Muscle of back (tissue), 11 donors: ENCODE results near the gene MMGT1. TPM values are rescaled to one million over a fixed set of nuclear protein-coding genes. Genes with fewer than 3 reads are reported as not detected.
"Not testable (repeated sequence)": the region's sequence is repeated elsewhere in the genome, so short reads cannot be mapped to it uniquely, and the experiment has no call there.

ENCODE experiments used
- DNase-seq, 3 donors: peaks; one replicate each; pipeline versions ENCODE4 v3.0.0 to v3.0.0-alpha.2; 2013
- polyA plus RNA-seq, 10 donors: library from polyadenylated mRNA; unstranded; fragments of 120-200 nt; gene quantifications; one replicate each; pipeline ENCODE4 v1.2.1, GENCODE V29; 2013; ENCODE audit not compliant: insufficient read length in 10 of 10

Gene MMGT1
- polyA plus RNA-seq, 10 donors: 16.5 to 22.3 (median 20.2) TPM

- DNase-seq: peak; percentile 0 to 28 (median 15)
These were observed 41.9 kb downstream of the MMGT1 start for GRCh38 chrX:135931644-135932487.

- no peak for DNase-seq
These were observed 45.9 kb downstream of the MMGT1 start for GRCh38 chrX:135927897-135928296.

GRCh38 chrX:135923353-135923752 is 50.4 kb downstream of the MMGT1 start:
- DNase-seq: no peak

- DNase-seq: not testable (repeated sequence)
These were observed 53.3 kb downstream of the MMGT1 start for GRCh38 chrX:135920516-135920915.

GRCh38 chrX:135914404-135914803 is 59.4 kb downstream of the MMGT1 start:
- no peak for DNase-seq

Other genes starting within 250 kb of the MMGT1 start
- gene CT45A3, start 205.8 kb downstream of the MMGT1 start, polyA plus RNA-seq: 1 to 10 TPM in 2 of 10 donors, under 1 TPM in 1, not detected in 7; 0.44 to 5.5 (median 1.1) TPM
- gene CT45A5, start 188.5 kb downstream of the MMGT1 start, polyA plus RNA-seq: under 1 TPM in 5 of 10 donors, not detected in 5; 0.22 to 0.94 (median 0.30) TPM
- 1 to 10 TPM in 2 of 10 donors, not detected in 8; 1.1 to 1.9 TPM for gene CT45A6, start 171.2 kb downstream of the MMGT1 start, polyA plus RNA-seq
- gene CT45A2, start 154.0 kb downstream of the MMGT1 start, polyA plus RNA-seq: not detected
- gene CT45A7, start 136.7 kb downstream of the MMGT1 start, polyA plus RNA-seq: under 1 TPM in 1 of 10 donors, not detected in 9; 0.33 TPM
- under 1 TPM in 1 of 10 donors, not detected in 9; 0.53 TPM for gene CT45A8, start 119.5 kb downstream of the MMGT1 start, polyA plus RNA-seq
- gene CT45A9, start 102.2 kb downstream of the MMGT1 start, polyA plus RNA-seq: under 1 TPM in 1 of 10 donors, not detected in 9; 0.53 TPM
- gene CT45A10, start 80.5 kb downstream of the MMGT1 start, polyA plus RNA-seq: not detected
- under 1 TPM in 1 of 10 donors, not detected in 9; 0.16 TPM for gene SAGE1, start 80.3 kb downstream of the MMGT1 start, polyA plus RNA-seq
- 1 to 10 TPM; 6.9 to 9.4 (median 8.7) TPM for gene SLC9A6, start 11.4 kb upstream of the MMGT1 start, polyA plus RNA-seq
- gene FHL1, start 173.5 kb upstream of the MMGT1 start, polyA plus RNA-seq: 1,000 to 10,000 TPM in 9 of 10 donors, 100 to 1,000 TPM in 1; 815 to 2,378 (median 1,734) TPM